Cardiac fibroblast (primary cell): ENCODE data around the gene JSRP1.

ENCODE experiments used
- DNase-seq, 2 donors: peaks; one replicate each; pipeline versions ENCODE4 v3.0.0 to v3.0.0-alpha.2; 2010; ENCODE audit warnings: low read depth in 2 of 2
- H3K4me3 ChIP-seq, 2 donors: replicated peaks in 1 of 2; 1 replicate in 1 of 2; 2 replicates in 1 of 2; pipeline ENCODE4 v1.5.1; 2011; ENCODE audit warnings: low read depth in 2 of 2, low read length in 2 of 2, mild to moderate bottlenecking in 2 of 2, moderate library complexity in 1 of 2
- TF ChIP-seq, protein P1 (sequence below): IDR thresholded peaks from one replicate; pipeline ENCODE4 v1.5.1; 2011; ENCODE audit warnings: low read depth, mild to moderate bottlenecking, low read length, inconsistent platforms

JSRP1 gene

GRCh38 chr19:2255982-2256685 lies at the start of gene JSRP1:
Gene JSRP1 (minus strand): TSS chr19:2256417. CDS start chr19:2255314, 1,103 bp downstream.
- no peak for DNase-seq
- no peak within 1 kb of the TSS for H3K4me3 ChIP-seq
- TF ChIP-seq, protein P1, sequence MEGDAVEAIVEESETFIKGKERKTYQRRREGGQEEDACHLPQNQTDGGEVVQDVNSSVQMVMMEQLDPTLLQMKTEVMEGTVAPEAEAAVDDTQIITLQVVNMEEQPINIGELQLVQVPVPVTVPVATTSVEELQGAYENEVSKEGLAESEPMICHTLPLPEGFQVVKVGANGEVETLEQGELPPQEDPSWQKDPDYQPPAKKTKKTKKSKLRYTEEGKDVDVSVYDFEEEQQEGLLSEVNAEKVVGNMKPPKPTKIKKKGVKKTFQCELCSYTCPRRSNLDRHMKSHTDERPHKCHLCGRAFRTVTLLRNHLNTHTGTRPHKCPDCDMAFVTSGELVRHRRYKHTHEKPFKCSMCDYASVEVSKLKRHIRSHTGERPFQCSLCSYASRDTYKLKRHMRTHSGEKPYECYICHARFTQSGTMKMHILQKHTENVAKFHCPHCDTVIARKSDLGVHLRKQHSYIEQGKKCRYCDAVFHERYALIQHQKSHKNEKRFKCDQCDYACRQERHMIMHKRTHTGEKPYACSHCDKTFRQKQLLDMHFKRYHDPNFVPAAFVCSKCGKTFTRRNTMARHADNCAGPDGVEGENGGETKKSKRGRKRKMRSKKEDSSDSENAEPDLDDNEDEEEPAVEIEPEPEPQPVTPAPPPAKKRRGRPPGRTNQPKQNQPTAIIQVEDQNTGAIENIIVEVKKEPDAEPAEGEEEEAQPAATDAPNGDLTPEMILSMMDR, result no peak

GRCh38 chr19:2305452-2306280 lies 49.4 kb upstream of the JSRP1 start:
- TF ChIP-seq, protein P1, result no peak
- DNase-seq, result no peak
- no peak overlapping the region for H3K4me3 ChIP-seq

DNA sequence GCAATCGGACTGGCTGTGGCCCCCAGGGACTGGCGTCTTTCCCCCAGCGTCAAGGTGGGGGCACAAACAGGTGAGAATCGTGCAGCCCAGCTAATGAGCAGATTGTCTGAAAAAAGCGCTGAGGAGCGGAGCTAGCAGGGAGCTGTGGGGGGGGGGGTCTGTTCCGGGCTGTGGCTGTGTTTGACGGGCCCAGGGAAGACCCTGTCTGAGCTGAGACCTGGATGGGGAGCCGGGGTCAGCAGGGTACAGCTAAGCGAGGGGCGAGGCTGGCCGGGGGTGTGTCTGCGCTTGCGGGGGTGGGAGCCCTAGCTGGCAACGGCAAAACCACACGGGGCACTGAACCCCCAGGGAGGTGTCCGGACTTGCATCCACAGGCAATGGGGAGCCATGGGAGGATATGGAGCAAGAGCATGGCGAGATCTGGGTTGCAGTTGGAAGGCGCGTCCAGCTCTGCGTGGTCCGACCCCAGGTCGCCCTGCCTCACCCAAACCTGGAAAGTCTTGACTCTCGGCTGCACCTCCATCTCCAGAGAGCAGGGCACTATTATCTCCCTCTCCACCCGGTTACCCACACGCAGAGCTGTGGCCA lies 47.1 kb upstream of the JSRP1 start:
- no peak for DNase-seq
- H3K4me3 ChIP-seq, result no peak overlapping the region
- TF ChIP-seq, protein P1, result no peak

DNA sequence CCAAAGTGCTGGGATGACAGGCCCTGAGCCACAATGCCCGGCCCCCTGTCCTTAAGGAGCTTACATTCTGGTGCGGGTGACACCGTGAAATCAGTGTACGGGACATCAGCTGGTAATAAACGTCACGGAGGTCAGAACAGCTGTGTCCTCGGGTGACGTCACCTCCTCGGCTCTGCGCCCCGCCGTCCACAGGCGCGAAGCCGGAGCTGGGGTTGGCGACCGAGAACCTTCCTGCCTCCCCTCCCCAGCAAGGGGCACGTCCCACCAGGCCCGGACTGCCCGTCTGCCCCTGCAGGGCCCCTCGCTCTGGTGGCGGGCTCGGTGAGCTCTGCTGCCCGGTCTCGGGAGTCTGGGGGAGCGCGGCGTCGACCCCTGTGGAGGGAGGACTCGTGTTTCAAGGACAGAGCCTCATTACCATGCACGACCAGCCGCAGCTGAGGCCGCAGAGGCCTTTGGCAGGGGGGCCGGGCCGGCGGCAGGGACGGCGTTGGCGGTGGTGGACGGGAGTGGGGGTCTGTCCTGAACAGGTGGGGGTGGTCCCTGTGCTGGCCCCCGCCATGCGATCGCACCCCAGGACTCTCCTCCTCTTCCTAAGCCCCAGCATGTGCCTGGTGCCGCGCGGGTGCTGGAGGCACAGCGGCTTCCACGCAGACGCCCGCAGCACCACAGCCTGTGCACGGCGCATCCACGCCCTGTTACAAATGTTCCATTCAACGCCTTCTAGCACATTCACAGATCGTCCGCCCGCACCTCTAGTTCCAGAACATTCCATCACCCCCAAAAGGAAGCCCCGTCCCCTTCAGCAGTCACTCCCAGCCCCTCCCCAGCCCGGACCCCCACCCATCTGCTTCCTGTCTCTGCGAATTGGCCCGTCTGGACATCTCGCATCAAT lies 46.3 kb upstream of the JSRP1 start:
- TF ChIP-seq, protein P1, result no peak
- H3K4me3 ChIP-seq, result no peak overlapping the region
- peak; percentile 55 to 59 for DNase-seq

DNA sequence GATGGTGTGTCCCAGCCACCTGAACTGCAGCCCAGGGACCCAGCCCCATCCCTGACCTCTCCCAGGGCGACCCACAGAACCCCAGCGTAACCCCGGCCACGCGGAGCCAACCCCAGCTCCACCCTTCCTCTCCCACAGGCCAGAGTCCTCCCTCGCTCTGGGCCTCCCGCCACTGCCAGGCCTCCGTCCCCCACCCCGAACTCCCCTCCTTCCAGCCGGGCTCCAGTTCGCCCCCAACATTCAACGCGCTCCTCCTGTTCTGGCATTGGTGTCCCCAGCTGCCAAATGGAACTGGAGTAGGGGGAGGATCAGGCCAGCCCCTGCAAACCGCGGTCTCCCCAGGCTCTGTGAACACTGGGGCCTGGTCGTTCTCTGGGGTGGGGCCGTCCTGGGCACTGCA lies 44.3 kb upstream of the JSRP1 start:
- no peak for DNase-seq

More for the DNA sequence above, 44.3 kb upstream of the JSRP1 start:
- H3K4me3 ChIP-seq, result no peak overlapping the region
- TF ChIP-seq, protein P1, result no peak
